RWPE2 (cell line): ENCODE measurements around the gene PPL.

Source experiments
- ATAC-seq: fragments of 200-7000 bp; cut with Tn5 transposase; 3 replicates; pipeline ENCODE4 v1.9.1; 2021; ENCODE audit warnings: low read depth
- DNase-seq: peaks from one replicate; pipeline ENCODE4 v3.0.0-alpha.2; 2020; ENCODE audit warnings: low spot score
- H3K27ac ChIP-seq: fragments of 450-650 bp; 2 replicates; pipeline ENCODE4 v1.5.1; 2017; ENCODE audit warnings: mild to moderate bottlenecking; ENCODE audit not compliant: poor library complexity, severe bottlenecking
- H3K27me3 ChIP-seq: fragments of 250-450 bp; sonication (Bioruptor Pico); 2 replicates; pipeline ENCODE4 v1.5.1; 2021; ENCODE audit warnings: mild to moderate bottlenecking, moderate library complexity; ENCODE audit not compliant: insufficient read depth, poor library complexity, severe bottlenecking
- H3K36me3 ChIP-seq: fragments of 250-450 bp; sonication (Bioruptor Pico); 2 replicates; pipeline ENCODE4 v1.5.1; 2020; ENCODE audit warnings: low read depth, mild to moderate bottlenecking, moderate library complexity
- H3K4me1 ChIP-seq: fragments of 250-450 bp; sonication (Bioruptor Pico); 2 replicates; pipeline ENCODE4 v1.5.1; 2021; ENCODE audit warnings: mild to moderate bottlenecking, moderate library complexity; ENCODE audit not compliant: insufficient read depth, poor library complexity, severe bottlenecking
- H3K4me3 ChIP-seq: fragments of 250-450 bp; sonication (Bioruptor Pico); 2 replicates; pipeline ENCODE4 v1.5.1; 2021; ENCODE audit warnings: mild to moderate bottlenecking, moderate library complexity; ENCODE audit not compliant: severe bottlenecking
- H3K9me3 ChIP-seq: fragments of 250-450 bp; sonication (Bioruptor Pico); 2 replicates; pipeline ENCODE4 v1.5.1; 2021; ENCODE audit warnings: mild to moderate bottlenecking, moderate library complexity; ENCODE audit not compliant: severe bottlenecking
- CTCF ChIP-seq: fragments of 450-650 bp; IDR thresholded peaks from one replicate; pipeline ENCODE4 v1.5.1; 2017; ENCODE audit warnings: mild to moderate bottlenecking, moderate library complexity; ENCODE audit not compliant: poor library complexity, severe bottlenecking

The PPL gene

GRCh38 chr16:4868535-4868934, 68.4 kb downstream of the PPL start:
- no peak overlapping the region for H3K4me3 ChIP-seq
- DNase-seq, result no peak
- no peaks in the 10 kb centered on the region for H3K4me1 ChIP-seq
- H3K27me3 ChIP-seq, result no peaks in the 10 kb centered on the region
- H3K27ac ChIP-seq, result no peak overlapping the region
- H3K9me3 ChIP-seq, result no peaks in the 10 kb centered on the region
- TF ChIP-seq CTCF, result no peak
- H3K36me3 ChIP-seq, result peaks cover 81% of the 10 kb centered on the region
- no peak for ATAC-seq

GRCh38 chr16:4868026-4868425, 68.9 kb downstream of the PPL start:
- no peak for TF ChIP-seq CTCF
- H3K27ac ChIP-seq, result no peak overlapping the region
- H3K4me3 ChIP-seq, result no peak overlapping the region
- no peaks in the 10 kb centered on the region for H3K27me3 ChIP-seq
- no peak for ATAC-seq
- no peaks in the 10 kb centered on the region for H3K9me3 ChIP-seq
- DNase-seq, result no peak
- H3K36me3 ChIP-seq, result peaks cover 79% of the 10 kb centered on the region
- no peaks in the 10 kb centered on the region for H3K4me1 ChIP-seq

GRCh38 chr16:4866586-4866985, 70.4 kb downstream of the PPL start:
- Histone ChIP-seq H3K4me1 (peaks cover 9% of the 10 kb centered on the region), H3K36me3 (peaks cover 79% of the 10 kb centered on the region), H3K27ac (no peak overlapping the region), H3K27me3 (no peaks in the 10 kb centered on the region), H3K4me3 (no peak overlapping the region), H3K9me3 (no peaks in the 10 kb centered on the region)
- ATAC-seq (no peak), DNase-seq (no peak)
- TF ChIP-seq CTCF, result no peak

- DNase-seq (no peak), ATAC-seq (no peak)
- Histone ChIP-seq H3K9me3 (no peaks in the 10 kb centered on the region), H3K4me1 (peaks cover 9% of the 10 kb centered on the region), H3K27ac (no peak overlapping the region), H3K36me3 (peaks cover 81% of the 10 kb centered on the region), H3K4me3 (no peak overlapping the region), H3K27me3 (no peaks in the 10 kb centered on the region)
- no peak for TF ChIP-seq CTCF
Observed at GRCh38 chr16:4865231-4865860, 71.6 kb downstream of the PPL start.

GRCh38 chr16:4864728-4865127, 72.2 kb downstream of the PPL start:
- ATAC-seq (no peak), DNase-seq (no peak)
- no peaks in the 10 kb centered on the region for H3K27me3 ChIP-seq
- no peak overlapping the region for H3K4me3 ChIP-seq
- no peak overlapping the region for H3K27ac ChIP-seq
- peaks cover 81% of the 10 kb centered on the region for H3K36me3 ChIP-seq
- no peak for TF ChIP-seq CTCF
- H3K4me1 ChIP-seq, result peaks cover 9% of the 10 kb centered on the region
- no peaks in the 10 kb centered on the region for H3K9me3 ChIP-seq
